Activated naive CD8-positive, alpha-beta T cell treated with anti-CD3 and anti-CD28 coated beads, Interleukin-2, amount 50 U/mL, for 24 hours (primary cell): ENCODE results near the gene CA6.
"Not testable (repeated sequence)": the region's sequence is repeated elsewhere in the genome, so short reads cannot be mapped to it uniquely, and the experiment has no call there.

Experiments used
- ATAC-seq: fragments of 150-1000 bp; cut with Tn5 transposase; one replicate; pipeline ENCODE4 v1.10.0; 2021
- DNase-seq: peaks from one replicate; pipeline ENCODE4 v3.0.0; 2021
- H3K27ac Mint-ChIP-seq: one replicate; pipeline ENCODE4 v1.8.0; 2021; ENCODE audit warnings: mild to moderate bottlenecking, mixed read lengths
- H3K27me3 Mint-ChIP-seq: one replicate; pipeline ENCODE4 v1.8.0; 2021; ENCODE audit warnings: mixed read lengths
- H3K36me3 Mint-ChIP-seq: one replicate; pipeline ENCODE4 v1.8.0; 2021; ENCODE audit warnings: low read depth, mixed read lengths
- H3K4me1 Mint-ChIP-seq: one replicate; pipeline ENCODE4 v1.8.0; 2021; ENCODE audit warnings: mixed read lengths
- H3K4me3 Mint-ChIP-seq: one replicate; pipeline ENCODE4 v1.8.0; 2021; ENCODE audit warnings: mild to moderate bottlenecking, moderate library complexity, mixed read lengths
- H3K9me3 Mint-ChIP-seq: one replicate; pipeline ENCODE4 v1.8.0; 2021; ENCODE audit warnings: mixed read lengths

Gene CA6

GRCh38 chr1:8913457-8913856 is 32.2 kb upstream of the CA6 start:
- Mint-ChIP-seq H3K27me3 (no peaks in the 10 kb centered on the region), H3K27ac (no peak overlapping the region), H3K36me3 (peaks cover 26% of the 10 kb centered on the region), H3K9me3 (no peaks in the 10 kb centered on the region), H3K4me3 (no peak overlapping the region), H3K4me1 (peaks cover 47% of the 10 kb centered on the region)
- ATAC-seq: no peak
- DNase-seq: no peak

DNA sequence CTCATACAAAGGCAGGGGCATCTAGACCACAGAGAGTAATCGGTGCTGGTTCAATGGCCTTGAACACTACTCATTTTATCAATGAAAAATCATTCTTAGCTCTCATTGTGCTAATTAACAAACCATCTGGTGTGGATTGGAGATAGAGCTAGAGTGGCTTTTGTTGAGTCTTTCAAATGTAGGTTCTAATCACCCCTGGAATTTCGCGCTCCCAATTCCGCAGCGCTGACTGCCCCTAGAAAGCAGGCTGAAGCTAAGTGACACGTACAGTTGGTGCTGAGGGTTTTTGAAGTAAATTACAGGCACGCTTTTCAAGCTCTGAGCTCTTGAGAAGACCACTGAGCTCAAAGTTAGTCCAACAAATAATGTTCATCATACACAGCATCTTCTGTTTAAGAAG is 31.2 kb upstream of the CA6 start:
- DNase-seq: no peak
- H3K4me3 Mint-ChIP-seq: no peak overlapping the region
- peak overlapping the region; percentile 22 for H3K27ac Mint-ChIP-seq
- H3K4me1 Mint-ChIP-seq: peaks cover 51% of the 10 kb centered on the region
- peaks cover 30% of the 10 kb centered on the region for H3K36me3 Mint-ChIP-seq
- H3K27me3 Mint-ChIP-seq: no peaks in the 10 kb centered on the region
- ATAC-seq: no peak
- H3K9me3 Mint-ChIP-seq: no peaks in the 10 kb centered on the region

DNA sequence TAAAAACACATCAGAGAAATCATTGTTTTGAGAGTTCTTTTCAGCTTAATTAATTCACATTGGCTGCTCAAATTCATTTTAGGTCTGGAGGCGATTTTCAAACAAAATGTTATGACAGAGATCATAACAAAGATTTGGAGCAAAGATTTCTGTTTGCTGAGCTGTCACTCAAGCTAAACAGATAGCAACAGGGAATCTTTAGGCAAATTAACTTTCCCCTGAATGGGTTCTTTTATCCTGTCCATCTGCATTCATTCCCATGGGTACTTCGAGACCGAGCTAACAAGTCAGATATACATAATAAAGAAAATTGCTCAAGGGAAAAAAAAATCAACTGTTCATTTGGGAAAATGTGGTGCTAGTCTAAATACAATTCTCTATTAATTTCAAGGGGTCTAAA is 30.2 kb upstream of the CA6 start:
- Mint-ChIP-seq H3K4me1 (peaks cover 55% of the 10 kb centered on the region), H3K27ac (peak overlapping the region; percentile 6), H3K9me3 (no peaks in the 10 kb centered on the region), H3K4me3 (no peak overlapping the region), H3K36me3 (peaks cover 29% of the 10 kb centered on the region), H3K27me3 (no peaks in the 10 kb centered on the region)
- ATAC-seq (no peak), DNase-seq (no peak)

- not testable (repeated sequence) for DNase-seq, ATAC-seq, H3K27me3 Mint-ChIP-seq, H3K9me3 Mint-ChIP-seq, H3K4me3 Mint-ChIP-seq
- H3K4me1 Mint-ChIP-seq: peaks cover 59% of the 10 kb centered on the region
- H3K27ac Mint-ChIP-seq: peak overlapping the region; percentile 88
- H3K36me3 Mint-ChIP-seq: peaks cover 45% of the 10 kb centered on the region
Observed at GRCh38 chr1:8917536-8917935, 28.1 kb upstream of the CA6 start.

DNA sequence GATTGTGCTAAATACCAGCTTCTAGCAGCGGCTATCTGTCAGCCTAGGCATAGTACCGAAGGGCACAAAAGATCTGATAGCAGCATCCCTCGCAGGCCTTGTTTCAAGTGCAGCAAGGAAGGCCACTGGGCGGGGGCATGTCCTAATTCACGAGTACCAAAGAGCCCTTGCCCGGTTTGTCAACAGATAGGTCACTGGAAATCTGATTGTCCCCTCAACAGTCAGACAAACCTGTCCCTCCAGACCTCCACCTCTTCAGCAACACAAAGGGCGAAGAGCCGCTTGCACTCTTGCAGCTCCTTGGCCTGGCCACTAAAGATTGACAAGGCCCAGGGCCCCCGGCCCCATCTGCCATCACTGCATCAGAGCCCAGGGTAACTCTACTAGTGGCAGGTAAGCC is 22.7 kb upstream of the CA6 start:
- no peak overlapping the region for H3K27ac Mint-ChIP-seq
- H3K9me3 Mint-ChIP-seq: no peaks in the 10 kb centered on the region
- ATAC-seq: no peak
- no peak overlapping the region for H3K4me3 Mint-ChIP-seq
- peaks cover 33% of the 10 kb centered on the region for H3K36me3 Mint-ChIP-seq
- H3K27me3 Mint-ChIP-seq: no peaks in the 10 kb centered on the region
- peaks cover 36% of the 10 kb centered on the region for H3K4me1 Mint-ChIP-seq
- DNase-seq: no peak

- ATAC-seq: no peak
- Mint-ChIP-seq H3K27ac (no peak overlapping the region), H3K4me1 (peaks cover 36% of the 10 kb centered on the region), H3K9me3 (no peaks in the 10 kb centered on the region), H3K27me3 (no peaks in the 10 kb centered on the region), H3K4me3 (no peak overlapping the region), H3K36me3 (peaks cover 23% of the 10 kb centered on the region)
- no peak for DNase-seq
Observed at GRCh38 chr1:8925406-8925805, 20.3 kb upstream of the CA6 start.

- Mint-ChIP-seq H3K4me3 (no peak overlapping the region), H3K27ac (no peak overlapping the region), H3K4me1 (peaks cover 32% of the 10 kb centered on the region)
Observed at GRCh38 chr1:8925960-8926359, 19.7 kb upstream of the CA6 start.

DNA sequence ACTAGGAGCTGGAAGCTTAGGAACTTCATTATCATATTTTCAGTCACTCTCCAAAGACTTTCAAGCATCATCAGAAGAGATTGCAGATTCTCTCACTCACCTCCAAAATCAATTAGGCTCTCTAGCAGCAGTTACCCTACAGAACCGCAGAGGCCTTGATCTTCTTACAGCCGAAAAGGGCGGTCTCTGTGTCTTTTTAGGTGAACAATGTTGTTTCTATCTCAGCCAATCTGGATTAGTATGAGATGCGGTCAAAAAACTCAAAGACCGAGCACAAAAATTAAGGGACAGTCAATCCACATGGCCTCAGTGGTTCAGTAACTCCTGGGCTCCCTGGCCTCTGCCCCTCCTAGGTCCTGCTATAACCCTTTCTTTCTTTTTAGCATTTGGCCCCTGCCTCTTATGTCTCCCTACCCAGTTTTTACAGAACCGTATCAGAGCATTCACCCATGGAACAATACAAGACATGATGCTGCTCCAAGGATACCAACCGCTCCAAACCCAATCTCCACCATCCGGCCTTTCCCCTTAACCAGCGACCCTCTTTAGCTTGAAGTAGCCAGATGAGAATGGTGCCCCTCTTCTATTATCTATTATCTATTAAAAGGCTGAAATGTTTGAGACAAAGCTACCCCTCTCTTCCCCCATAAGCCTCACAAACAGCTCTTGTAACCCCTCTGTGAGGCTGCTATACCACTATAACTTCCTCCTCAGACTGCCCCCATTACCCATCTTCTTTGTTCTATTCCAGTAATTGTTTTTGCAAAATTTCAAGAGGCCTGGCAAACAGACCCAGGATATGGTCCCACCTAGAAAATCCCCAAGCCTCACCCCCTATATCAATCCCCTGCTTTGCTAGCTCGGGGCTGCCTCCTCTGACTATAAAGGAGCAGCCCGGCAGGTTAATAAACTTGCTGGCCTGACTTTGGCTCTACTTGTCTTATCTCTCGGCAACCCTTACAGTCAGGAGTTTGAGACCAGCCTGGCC is 18.7 kb upstream of the CA6 start:
- ATAC-seq (peak; percentile 38), DNase-seq (no peak)
- Mint-ChIP-seq H3K4me3 (no peak overlapping the region), H3K9me3 (no peaks in the 10 kb centered on the region), H3K27ac (no peak overlapping the region), H3K36me3 (peaks cover 8% of the 10 kb centered on the region), H3K27me3 (no peaks in the 10 kb centered on the region), H3K4me1 (peaks cover 23% of the 10 kb centered on the region)

More at GRCh38 chr1:8925960-8926359, 19.7 kb upstream of the CA6 start:
- Mint-ChIP-seq H3K36me3 (peaks cover 19% of the 10 kb centered on the region), H3K9me3 (no peaks in the 10 kb centered on the region), H3K27me3 (no peaks in the 10 kb centered on the region)
- no peak for DNase-seq
- ATAC-seq: peak; percentile 75

DNA sequence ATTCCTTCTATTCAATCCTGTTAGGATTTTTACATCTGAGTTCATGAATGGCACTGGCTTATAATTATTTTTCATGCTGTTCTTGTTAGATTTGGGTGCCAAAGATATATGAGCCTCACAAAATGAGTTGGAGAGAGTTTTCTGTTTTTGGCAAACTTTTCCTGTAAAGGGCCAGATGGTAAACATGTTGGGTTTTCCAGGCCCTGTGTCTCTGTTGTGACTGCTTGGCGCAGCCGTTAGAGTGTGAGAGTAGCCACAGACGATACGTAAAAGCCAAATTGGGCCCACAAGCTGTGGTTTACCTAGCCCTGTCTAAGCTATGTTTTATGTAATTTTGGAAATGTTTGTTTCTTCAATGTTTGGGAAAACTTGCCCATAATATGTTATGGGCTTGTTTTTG is 15.6 kb upstream of the CA6 start:
- no peaks in the 10 kb centered on the region for H3K27me3 Mint-ChIP-seq
- no peaks in the 10 kb centered on the region for H3K9me3 Mint-ChIP-seq
- no peak for DNase-seq
- ATAC-seq: no peak
- H3K27ac Mint-ChIP-seq: peak overlapping the region; percentile 76
- H3K4me1 Mint-ChIP-seq: peaks cover 19% of the 10 kb centered on the region
- H3K4me3 Mint-ChIP-seq: no peak overlapping the region
- H3K36me3 Mint-ChIP-seq: peaks cover 3% of the 10 kb centered on the region

DNA sequence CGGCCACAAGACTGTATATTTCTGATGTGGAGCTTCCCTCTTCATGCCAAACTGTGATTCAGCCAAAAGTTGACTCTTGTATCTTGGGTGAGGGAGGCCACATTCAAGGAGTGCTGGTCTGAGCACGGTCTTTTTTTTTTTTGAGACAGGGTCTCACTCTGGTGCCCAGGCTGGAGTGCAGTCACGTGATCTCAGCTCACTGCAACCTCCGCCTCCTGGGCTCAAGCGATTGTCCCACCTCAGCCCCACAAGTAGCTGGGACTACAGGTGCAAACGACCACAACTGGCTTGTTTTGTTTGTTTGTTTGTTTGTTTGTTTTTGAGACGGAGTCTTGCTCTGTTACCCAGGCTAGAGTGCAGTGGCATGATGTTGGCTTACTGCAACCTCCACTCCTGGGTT is 8.6 kb upstream of the CA6 start:
- H3K4me3 Mint-ChIP-seq, ATAC-seq, DNase-seq, H3K36me3 Mint-ChIP-seq, H3K27me3 Mint-ChIP-seq, H3K9me3 Mint-ChIP-seq, H3K27ac Mint-ChIP-seq: not testable (repeated sequence)
- H3K4me1 Mint-ChIP-seq: peaks cover 42% of the 10 kb centered on the region

DNA sequence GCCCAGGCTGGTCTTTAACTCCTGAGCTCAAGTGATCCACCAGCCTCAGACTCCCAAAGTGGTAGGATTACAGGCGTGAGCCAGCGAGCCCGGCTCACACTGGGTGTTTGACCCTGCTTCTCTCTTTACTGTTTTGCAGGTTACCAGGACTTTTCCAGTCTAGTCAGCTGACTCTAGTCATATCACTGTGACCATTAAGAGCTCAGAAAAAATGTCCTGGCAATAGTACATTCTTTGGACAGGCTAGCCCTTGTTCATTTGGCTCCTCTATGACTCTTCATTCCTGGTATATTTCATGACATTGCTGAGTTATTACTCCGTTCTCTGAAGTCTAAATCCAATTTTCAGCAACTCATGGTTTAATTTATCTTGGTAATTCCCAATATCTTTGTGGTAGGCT is 8.0 kb upstream of the CA6 start:
- DNase-seq (no peak), ATAC-seq (no peak)
- Mint-ChIP-seq H3K27ac (peak overlapping the region; percentile 49), H3K9me3 (no peaks in the 10 kb centered on the region), H3K4me3 (no peak overlapping the region), H3K36me3 (peaks cover 8% of the 10 kb centered on the region), H3K4me1 (peaks cover 48% of the 10 kb centered on the region), H3K27me3 (no peaks in the 10 kb centered on the region)

GRCh38 chr1:8938232-8938999 is 7.3 kb upstream of the CA6 start:
- no peaks in the 10 kb centered on the region for H3K9me3 Mint-ChIP-seq
- H3K4me1 Mint-ChIP-seq: peaks cover 55% of the 10 kb centered on the region
- H3K4me3 Mint-ChIP-seq: no peak overlapping the region
- no peaks in the 10 kb centered on the region for H3K27me3 Mint-ChIP-seq
- DNase-seq: no peak
- H3K36me3 Mint-ChIP-seq: peaks cover 8% of the 10 kb centered on the region
- peak overlapping the region; percentile 49 for H3K27ac Mint-ChIP-seq
- ATAC-seq: peak; percentile 37

GRCh38 chr1:8939000-8939265 is 6.7 kb upstream of the CA6 start:
- H3K36me3 Mint-ChIP-seq: peaks cover 7% of the 10 kb centered on the region
- peak overlapping the region; percentile 49 for H3K27ac Mint-ChIP-seq
- DNase-seq: no peak
- peaks cover 60% of the 10 kb centered on the region for H3K4me1 Mint-ChIP-seq
- H3K27me3 Mint-ChIP-seq: no peaks in the 10 kb centered on the region
- H3K9me3 Mint-ChIP-seq: no peaks in the 10 kb centered on the region
- ATAC-seq: no peak
- no peak overlapping the region for H3K4me3 Mint-ChIP-seq

GRCh38 chr1:8939362-8939995 is 6.2 kb upstream of the CA6 start:
- no peak overlapping the region for H3K4me3 Mint-ChIP-seq
- peak overlapping the region; percentile 2 for H3K27ac Mint-ChIP-seq
- no peaks in the 10 kb centered on the region for H3K27me3 Mint-ChIP-seq
- ATAC-seq: no peak
- peaks cover 5% of the 10 kb centered on the region for H3K36me3 Mint-ChIP-seq
- H3K9me3 Mint-ChIP-seq: no peaks in the 10 kb centered on the region
- no peak for DNase-seq
- H3K4me1 Mint-ChIP-seq: peaks cover 66% of the 10 kb centered on the region

DNA sequence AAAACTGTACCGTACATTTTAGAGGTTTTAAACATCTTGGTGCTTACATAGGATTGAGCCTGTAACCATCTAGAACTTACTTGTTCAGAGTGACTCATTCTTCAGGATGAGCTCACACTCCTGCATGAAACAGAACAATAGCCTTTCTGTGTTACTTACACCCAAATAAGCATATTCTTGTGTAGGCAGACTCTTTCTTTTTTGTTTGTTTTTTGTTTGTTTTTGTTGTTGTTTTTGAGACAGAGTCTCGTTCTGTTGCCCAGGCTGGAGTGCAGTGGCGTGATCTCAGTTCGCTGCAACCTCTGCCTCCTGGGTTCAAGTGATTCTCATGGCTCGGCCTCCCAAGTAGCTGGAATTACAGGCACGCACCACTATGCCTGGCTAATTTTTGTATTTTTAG is 3.8 kb upstream of the CA6 start:
- DNase-seq (no peak), ATAC-seq (peak; percentile 51)
- Mint-ChIP-seq H3K4me3 (no peak overlapping the region), H3K4me1 (peaks cover 90% of the 10 kb centered on the region), H3K27ac (peak overlapping the region; percentile 99), H3K36me3 (peaks cover 6% of the 10 kb centered on the region), H3K27me3 (no peaks in the 10 kb centered on the region), H3K9me3 (no peaks in the 10 kb centered on the region)
